HG02970 (cell line): Measurements from ENCODE around the gene MESP1.
A peak's percentile ranks its signal among the peaks of the same experiment; 100 is the strongest.

Experiments
- ATAC-seq: cut with Tn5 transposase; IDR thresholded peaks from one replicate; pipeline ENCODE4 v1.9.1; 2021; ENCODE audit warnings: mild to moderate bottlenecking, moderate library complexity, moderate number of reproducible peaks; ENCODE audit not compliant: unreplicated experiment, low FRiP score

MESP1 gene

DNA sequence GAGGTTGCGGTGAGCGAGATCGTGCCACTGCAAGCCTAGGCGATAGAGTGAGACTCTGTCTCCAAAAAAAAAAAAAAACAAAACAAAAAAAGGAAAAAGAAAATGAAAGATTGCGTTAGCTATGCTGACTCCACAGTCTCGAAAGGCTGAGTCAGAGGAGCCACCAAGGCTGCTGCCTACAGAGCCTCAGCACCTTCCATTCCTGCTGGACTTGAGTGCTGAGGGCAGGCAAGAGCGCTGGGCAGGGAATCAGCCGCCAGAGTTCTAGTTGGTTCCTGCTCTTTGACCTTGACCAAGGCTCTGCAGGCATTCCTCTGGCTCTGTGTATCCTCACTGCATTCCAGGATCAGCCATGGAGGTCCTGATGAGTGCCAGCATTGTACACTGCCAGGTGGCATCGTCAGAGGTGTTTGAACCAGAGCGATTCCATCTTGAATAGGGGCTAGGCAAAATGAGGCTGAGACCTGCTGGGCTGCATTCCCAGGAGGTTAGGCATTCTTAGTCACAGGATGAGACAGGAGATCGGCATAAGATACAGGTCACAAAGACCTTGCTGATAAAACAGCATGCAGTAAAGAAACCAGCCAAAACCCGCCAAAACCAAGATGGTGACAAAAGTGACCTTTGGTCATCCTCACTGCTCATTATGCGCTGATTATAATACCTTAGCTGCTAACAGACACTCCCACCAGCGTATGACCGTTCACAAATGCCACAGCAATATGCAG is 31.0 kb upstream of the MESP1 start:
- ATAC-seq: no peak

DNA sequence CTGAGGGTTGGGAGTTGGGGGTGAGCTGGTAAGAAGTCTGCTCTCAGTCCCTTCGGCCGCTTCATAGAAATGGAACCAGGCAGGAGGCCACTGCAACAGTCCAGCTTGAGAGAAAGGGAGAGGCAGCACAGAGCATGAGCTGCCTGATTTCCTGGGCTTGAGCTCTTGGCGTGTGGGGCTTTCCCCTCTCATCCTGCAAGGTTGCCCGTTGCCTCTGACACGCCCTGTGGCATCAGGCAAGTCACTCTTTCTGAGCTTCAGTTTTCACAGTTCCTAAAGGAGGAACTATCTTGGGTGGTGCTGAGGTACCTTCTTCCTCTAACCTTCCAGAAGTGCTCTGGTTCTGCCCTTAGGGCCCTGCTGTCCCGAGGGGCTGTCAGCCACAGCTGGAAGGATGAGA is 30.0 kb upstream of the MESP1 start:
- no peak for ATAC-seq

DNA sequence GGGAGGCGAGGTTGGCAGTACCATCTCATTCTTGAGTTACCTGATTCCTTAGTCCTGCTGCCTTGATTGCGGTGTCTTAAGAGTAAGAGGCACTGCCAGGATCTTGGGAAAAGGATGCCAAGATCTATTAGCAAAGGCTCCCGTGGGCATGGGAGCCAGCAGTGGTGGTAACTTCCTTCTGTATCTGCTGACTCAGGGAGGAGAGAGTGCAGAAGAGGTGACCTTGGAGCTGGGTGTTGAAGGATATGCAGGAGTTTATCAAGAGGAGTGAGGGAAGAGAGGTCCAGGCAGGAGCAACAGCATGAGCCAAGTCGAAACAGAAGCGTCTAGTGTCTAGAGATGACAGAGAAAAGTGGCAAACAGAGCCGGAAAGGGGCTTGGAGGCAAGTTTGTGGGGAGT is 29.6 kb upstream of the MESP1 start:
- ATAC-seq: no peak

DNA sequence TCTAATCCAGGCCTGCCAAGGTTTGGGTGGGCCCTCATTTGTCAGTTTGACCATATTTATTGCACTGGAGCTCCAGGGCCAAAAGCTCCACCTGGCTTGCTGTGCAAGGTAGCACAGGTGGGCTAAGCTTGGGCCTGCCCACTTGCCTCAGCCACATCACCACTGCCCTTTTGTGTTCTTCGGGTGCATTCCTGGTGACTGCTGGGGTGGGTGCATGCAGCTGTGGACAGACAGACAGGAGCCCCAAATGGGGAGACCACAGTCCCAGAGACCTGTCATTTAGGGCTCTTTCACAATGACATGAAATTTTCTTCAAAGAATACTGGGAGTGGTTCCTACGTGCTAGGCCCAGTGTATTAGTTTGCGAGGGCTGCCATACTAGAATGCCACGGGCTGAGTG is 27.8 kb upstream of the MESP1 start:
- ATAC-seq: no peak

DNA sequence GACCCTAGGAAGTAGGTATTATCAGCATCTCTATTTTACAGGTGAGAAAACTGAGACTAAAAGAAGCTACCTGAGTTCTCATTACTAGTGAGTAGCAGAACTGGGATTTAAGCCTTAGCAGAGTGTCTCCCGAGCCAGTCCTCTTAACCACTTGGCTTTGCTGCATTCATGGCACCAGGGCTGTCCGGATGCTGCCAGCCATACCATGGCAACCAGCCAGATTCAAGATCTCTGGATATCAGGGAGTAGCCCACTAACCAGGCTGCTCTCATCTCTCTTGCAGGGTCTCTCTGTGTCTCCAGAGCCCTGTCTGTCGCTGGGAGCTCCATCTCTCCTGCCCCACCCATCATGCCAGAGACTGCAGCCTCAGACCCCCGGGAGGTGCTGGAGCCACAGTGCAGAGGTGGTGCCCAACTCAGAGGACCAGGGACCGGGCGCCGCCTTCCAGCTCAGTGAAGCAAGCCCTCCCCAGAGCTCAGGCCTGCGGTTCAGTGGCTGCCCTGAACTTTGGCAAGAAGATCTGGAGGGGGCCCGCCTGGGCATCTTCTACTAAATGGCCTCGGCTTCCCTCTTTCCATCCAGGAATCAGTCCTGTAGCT is 26.8 kb upstream of the MESP1 start:
- no peak for ATAC-seq

DNA sequence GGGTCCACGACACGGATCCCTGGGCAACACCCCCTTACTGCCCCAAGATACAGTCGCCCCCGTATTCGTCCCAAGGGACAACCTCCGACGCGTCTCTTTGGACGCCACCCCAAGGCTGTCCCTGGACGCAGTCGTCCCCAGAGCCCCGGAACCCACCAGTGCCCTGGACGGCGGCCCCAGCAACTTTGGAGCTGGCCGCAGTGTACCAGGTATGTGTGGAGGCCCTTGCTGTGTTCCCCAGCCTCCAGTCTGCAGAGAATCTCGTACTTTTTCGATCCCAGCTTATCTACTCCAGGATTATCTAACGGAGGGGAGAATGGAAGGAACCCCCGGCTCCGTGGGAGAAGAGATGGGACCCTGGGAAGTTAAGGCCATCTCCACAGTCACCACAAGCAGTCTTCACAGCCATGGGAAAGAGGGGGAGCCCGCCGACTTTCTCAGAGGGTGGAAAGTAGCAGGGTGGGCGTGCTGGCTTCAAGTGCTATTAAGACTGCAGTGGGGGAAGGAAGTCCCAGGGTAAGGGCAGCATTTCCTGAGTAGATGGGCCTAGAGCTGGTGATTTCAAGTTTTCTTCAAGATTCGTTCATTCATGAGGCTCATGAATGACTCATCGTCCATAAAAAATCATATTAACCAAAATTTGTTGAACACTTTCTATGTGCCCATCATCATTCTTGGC is 26.2 kb upstream of the MESP1 start:
- no peak for ATAC-seq

DNA sequence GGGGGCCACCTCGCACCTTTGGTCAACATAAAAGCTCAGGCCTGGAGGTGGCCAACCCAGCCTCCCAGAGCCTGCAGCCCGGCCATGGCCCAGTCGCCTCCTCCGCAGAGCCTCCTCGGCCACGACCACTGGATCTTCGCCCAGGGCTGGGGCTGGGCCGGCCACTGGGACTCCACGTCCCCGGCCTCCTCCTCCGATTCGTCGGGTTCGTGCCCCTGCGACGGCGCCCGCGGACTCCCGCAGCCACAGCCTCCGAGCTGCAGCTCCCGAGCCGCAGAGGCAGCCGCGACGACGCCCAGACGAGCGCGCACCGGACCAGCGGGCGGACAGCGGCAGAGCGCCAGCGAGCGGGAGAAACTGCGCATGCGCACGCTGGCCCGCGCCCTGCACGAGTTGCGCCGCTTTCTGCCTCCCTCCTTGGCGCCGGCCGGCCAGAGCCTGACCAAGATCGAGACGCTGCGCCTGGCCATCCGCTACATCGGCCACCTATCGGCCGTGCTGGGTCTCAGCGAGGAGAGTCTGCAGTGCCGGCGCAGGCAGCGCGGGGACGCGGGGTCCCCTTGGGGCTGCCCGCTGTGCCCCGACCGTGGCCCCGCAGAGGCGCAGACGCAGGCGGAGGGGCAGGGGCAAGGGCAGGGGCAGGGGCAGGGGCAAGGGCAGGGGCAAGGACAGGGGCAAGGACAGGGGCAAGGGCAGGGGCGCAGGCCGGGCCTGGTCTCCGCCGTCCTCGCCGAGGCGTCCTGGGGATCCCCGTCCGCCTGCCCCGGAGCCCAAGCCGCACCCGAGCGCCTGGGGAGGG is 25.4 kb upstream of the MESP1 start, which contains the start of gene MESP2:
Gene MESP2, plus strand, starts transcription at position 59 of the 799 bp plus-strand sequence. Its CDS starts 26 bp downstream, at position 85.
- ATAC-seq: peak; percentile 56

DNA sequence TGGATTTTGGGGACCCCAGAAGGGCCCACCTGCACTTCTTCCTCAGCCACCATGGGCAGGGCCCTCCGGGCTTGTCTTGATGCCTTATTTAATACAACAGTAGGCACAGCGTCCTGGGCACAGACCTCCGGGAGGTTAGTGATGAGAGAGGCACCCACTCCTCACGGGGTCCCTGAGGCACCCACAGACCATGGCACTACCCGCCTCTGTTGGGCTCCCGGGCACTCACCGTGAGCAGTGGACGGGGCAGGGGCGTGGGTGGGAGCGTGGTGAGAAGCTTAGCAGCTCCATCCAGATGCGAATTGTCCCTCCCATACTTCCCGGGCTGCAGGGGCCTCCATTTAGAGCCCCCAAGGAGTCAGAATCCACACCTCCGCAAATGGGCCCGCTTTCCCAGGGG is 24.8 kb upstream of the MESP1 start:
- no peak for ATAC-seq

DNA sequence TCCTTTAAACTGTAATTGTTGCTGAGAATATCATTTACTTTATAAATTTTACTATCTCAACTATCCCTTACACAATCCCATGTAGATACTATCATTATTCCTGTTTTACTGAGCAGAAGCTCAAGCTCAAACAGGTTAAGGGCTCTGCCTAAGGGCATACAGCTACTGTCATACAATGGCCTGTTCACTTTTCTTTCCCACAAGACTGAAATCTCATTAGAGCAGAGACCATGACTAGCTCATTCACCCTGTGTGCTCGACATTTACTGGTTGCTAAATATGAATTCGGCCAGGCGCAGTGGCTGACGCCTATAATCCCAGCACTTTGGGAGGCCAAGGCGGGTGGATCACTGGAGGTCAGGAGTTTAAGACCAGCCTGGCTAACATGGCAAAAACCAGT is 23.4 kb upstream of the MESP1 start:
- ATAC-seq: no peak

DNA sequence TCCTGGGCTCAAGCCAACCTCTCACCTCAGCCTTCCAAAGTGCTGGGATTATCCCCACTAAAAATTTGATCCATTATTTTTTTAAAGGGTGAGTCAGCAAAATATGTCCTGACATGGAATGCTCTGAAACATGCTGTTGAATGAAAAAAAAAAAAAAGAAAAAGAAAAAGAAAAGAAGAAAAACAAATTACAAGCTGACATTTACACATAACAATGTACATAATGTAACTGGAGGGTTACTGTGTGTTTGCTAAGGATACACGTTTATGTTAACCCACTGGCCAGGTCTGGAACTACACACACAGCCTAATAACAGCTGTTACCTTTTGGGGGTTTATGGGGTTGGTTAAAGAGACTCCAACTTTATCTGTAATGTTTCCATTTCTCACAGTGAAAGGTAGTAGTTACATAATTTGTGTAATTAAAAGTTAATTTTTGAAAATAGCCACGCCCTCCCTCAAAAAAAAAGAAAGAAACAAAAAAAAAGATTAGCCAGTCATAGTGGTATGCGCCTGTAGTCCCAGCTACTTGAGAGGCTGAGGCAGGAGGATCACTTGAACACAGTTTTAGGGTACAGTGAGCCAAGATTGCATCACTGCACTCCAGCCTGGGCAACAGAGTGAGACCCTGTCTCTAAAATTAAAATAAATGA is 22.0 kb upstream of the MESP1 start:
- ATAC-seq: no peak

DNA sequence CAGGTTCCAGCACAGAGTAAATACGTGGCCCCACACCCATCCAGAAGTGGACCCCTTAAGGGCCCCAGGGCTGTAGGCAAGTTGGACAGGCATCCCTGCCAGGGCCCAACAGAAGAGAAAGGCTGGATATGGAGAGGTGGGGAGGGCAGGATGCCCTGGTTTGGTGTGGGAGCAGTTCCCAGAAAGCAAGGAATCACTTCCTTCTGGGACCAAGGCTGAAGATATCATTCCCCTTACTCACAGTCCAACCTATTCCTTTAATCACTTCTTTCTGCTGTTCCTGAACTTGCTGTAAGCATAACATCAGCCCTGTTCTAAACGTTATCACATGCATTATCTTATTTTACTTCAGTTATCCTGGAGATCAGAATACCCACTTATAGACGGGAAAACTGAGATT is 19.0 kb upstream of the MESP1 start:
- ATAC-seq: no peak

DNA sequence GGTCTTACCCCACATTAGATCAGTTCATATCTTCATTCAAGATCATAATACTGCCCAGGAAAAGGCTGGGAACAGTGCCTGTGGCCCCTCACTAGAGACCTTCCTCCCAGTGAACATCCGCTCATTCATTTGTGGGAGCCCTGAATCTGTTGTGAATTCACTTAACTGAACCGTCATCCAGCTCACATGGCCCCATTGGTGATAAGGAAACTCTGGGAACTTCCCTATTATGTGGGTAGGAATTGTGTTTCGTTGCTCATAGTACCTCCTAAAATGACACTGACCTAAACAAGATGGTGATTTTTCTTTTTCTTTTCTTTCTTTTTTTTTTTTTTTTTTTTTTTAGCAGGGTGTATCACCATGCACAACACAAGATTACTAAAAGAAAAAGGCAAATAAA is 18.3 kb upstream of the MESP1 start:
- no peak for ATAC-seq

DNA sequence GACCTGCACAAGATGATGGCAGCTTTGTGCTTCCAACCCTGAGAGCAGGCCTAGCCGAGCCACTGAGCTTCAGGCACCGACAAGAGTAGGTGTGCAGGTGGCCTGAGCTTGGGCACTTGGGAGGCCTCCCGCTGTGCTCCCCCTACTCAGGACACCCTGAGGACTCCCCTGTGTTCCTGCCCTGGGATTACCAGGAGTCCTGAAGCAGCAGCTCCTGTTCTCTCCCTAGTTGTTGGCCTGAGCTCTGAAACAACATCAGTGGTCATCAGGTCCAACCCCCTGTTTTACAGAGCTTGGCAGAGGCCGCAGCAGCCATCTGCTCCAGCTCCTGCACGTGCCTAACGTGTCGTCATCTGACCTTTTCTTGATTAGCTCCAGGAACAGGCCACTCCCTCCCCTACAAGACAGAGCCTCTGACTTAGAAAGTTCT is 17.0 kb upstream of the MESP1 start:
- ATAC-seq: no peak

DNA sequence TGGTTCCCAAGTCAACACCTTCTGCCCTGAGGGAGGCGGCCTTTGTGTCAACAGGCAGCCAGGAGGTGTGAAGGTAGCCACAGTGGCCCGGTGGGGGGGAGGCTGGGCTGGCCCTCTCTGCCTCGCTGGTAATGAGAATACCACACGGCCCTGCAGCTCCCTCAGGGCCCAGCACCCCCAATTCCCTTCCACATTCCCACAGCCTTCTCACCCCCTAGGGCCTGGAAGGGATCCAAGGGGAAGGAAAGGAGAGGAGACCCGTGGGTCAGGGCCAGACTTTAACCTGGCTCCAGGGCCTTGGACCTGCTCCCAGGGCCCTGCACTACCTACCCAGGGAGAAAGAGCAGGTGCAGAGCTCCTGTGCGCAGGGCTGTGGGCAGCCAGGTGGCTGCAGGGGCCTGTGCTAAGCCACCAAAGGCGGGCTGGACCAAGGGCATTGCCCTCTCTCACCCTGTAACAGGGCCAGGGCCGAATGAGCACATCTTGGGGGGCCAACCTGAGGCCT is 16.4 kb upstream of the MESP1 start:
- ATAC-seq: no peak

DNA sequence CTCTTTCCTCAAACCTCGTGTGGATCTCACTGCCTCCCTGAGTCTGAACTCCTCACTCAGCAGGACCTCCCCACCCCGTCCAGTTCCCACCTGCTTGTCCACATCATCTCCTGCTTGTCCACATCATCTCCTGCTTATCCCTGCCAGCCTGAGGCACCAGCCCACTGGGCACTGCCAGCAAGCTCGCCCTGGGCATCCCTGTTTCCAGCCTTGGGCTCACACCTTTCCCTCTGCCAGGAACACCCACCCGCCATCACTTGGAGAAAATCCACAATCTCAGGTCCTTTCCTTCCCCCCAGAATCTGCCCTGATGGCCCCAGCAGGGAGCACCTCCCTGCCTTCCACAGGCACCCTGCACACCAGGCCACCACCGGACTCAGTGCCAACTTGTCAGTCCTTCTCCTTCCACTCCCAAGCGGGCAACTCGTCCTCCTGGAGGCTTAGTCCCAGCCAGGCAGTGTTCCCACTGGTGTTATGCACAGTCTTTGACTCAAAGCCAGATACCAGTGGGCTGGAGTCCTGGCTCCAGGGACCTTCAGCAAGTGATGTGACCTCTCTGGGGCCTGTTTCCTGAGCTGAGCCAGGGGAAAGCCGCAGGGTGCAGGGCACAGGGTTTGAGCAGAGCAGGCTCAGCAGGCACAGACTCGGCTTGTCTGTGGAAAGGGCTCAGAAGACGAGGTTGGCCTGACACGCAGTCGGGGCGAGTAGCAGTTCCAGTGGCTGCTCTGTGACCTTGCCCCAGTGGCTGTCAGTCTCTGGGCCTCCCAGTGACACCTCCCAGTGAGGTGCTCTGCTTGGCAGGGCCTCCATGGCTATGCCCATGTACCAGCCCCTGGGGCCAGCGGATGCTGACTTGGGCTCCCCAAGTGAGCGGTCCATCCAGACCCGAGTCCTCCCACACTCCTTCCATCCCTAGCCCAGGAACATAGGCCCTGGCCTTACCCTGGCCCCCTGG is 15.6 kb upstream of the MESP1 start:
- no peak for ATAC-seq

DNA sequence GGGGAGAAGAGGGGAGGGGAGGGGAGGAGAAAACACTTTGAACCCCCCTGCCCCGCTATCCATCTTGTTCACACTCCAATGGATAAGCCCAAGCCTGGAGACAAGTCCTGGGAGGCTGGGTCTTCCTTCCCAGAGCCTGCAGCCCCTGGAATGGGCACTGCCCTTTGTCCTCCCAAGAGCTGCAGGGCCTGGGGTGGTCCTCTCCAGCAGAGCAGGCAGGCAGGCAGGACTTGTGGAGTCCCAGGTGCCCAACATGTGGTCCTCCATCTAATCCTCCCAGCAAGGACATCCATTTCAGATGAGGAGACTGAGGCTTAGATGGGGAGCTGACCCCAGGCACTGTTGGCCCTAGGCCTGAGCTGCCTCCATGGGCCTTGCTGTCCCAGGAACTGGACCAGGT is 14.6 kb upstream of the MESP1 start:
- ATAC-seq: no peak

DNA sequence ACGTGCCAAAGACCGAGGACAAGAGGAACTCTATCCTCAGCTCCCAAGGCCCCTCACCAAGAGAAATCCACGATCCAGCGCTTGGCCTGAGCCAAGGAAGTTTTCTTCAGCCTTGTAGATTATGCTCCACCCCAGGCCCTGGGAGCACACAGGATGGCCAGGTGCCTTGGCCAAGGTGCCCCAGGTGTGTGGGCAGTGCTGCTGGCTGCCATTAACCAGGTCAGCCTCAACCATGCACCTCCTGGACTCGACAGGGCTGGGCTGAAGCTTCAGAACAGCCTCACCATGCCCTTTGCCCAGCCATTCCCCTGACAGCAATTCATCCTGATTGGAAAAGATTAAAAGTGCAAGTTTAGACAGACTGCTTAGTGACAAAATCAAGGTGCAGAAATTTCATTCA is 10.9 kb upstream of the MESP1 start:
- no peak for ATAC-seq

DNA sequence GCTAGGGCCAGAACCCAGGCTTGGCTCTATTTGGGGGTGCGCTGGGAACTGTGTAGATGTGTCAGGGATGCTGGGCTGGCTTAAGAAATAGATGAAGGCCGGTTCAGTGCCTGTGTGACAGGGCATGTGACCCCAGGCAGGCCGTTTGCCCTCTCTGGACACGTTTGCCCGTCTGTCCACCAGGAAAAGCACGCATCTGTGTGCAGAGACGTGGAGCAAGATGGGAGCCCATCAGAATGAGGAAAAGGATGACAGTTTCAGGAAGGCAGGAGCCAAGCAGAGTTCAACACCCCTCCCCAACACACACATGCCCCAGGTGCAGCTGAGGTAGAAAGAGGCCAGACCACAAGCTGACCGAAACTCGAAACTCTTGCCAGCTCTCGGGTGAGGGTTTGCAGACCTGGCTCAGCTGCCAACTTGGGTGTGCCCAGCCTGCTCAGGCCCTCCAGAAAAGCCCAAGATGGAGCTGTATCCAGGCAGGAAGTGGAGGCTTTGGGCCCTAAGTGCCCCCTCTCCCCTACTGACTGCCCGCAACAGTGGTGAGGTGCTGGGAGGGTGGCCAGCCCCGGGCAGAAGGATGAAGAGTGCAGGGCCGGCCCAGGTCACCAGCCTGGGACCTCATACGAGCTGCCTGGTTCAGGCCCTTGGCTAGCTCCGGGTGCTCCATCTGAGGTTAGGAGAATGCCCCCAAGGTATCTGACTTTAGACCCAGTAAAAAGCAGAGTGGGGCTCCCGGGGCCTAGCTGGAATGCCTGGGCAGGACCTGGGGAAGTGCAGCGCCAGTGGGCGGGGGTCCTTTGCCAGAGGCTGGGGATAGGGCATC is 10.2 kb upstream of the MESP1 start:
- no peak for ATAC-seq
